ENCODE results near the gene CXCR1. TPM values are rescaled to one million over a fixed set of nuclear protein-coding genes. Genes with fewer than 3 reads are reported as not detected.

Gene CXCR1
- 0.12 TPM in 1 of 2 replicates, not detected in the other for total RNA-seq
- 0.16 TPM for total RNA-seq (2013)
- polyA plus RNA-seq, result 0.04 and 0.07 TPM in 2 replicates
- 0.14 TPM in 1 of 2 replicates, not detected in the other for polyA minus RNA-seq

DNA sequence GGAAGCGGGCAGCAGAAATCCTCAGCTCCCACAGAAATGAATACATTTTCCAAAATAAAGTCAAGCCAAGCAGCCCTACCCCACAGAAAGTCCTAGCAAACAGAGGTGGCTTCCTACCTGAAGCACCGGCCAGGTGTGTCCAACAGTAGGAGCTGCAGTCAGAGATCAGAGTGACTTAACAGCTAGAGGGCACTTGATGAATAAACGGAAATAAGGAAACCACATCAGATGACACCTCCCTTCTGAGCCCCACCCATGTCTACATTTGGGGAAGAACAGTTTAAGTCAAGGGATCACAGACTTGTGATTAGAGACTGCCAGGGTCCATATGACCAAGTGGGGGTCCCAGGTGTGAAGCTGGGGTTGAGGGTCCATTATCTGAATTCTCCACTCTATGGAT, at the start of gene CXCR1:
CXCR1 (minus strand) TSS at position 172 of the 400 bp plus-strand sequence. CDS start 1,751 bp downstream, outside the sequence.
- Mint-ChIP-seq H3K27ac (peak within 1 kb of the TSS; percentile 46), H3K9me3 (ENCODE audit: insufficient read depth) (no peaks in the 10 kb centered on the region), H3K27me3 (peaks cover 31% of the 10 kb centered on the region), H3K4me3 (peak within 1 kb of the TSS; percentile 49), H3K4me1 (peaks cover 24% of the 10 kb centered on the region)
- intact Hi-C loops (cut with micrococcal nuclease), result no loop called here
- Histone ChIP-seq H3K79me2 (ENCODE audit: control insufficient read depth, insufficient read depth, low read length) (no peaks in the 10 kb centered on the region), H3K9ac (ENCODE audit: low read length) (no peak within 1 kb of the TSS), H3K4me3 (ENCODE audit: control extremely low read depth in 1 of 5, extremely low read depth in 1 of 5, insufficient read depth in 1 of 5, low read depth in 2 of 5, low read length in 4 of 5) (peak within 1 kb of the TSS in 2 of 5 experiments; percentile 18 to 73), H3K4me2 (replicated peaks; ENCODE audit: low read depth, low read length, poor library complexity, severe bottlenecking) (peak within 1 kb of the TSS; percentile 36), H3K27me3 (replicated peaks in 1 of 4; ENCODE audit: control extremely low read depth in 1 of 4, control insufficient read depth in 3 of 4, insufficient read depth in 4 of 4, low read length in 3 of 4) (peaks cover 0 to 9% (median 0%) of the 10 kb centered on the region in 4 experiments), H4K20me1 (ENCODE audit: control insufficient read depth, insufficient read depth, low read length, poor library complexity, severe bottlenecking) (no peaks in the 10 kb centered on the region), H3K9me3 (ENCODE audit: control extremely low read depth in 1 of 3, control insufficient read depth in 2 of 3, insufficient read depth in 1 of 3, low read length in 2 of 3) (no peaks in the 10 kb centered on the region), H2AFZ (ENCODE audit: insufficient read depth, low read depth, low read length, poor library complexity, severe bottlenecking) (no peak within 1 kb of the TSS), H3K4me1 (ENCODE audit: control insufficient read depth in 2 of 2, insufficient read depth in 2 of 2, low read length in 2 of 2) (peaks cover 13 to 21% of the 10 kb centered on the region in 2 donors), H3K27ac (ENCODE audit: low read length in 2 of 2) (no peak within 1 kb of the TSS), H3K36me3 (replicated peaks in 1 of 2; ENCODE audit: control extremely low read depth in 1 of 2, control insufficient read depth in 1 of 2, extremely low read depth in 1 of 2, insufficient read depth in 2 of 2, low read length in 1 of 2) (no peaks in the 10 kb centered on the region)
- peak; percentile 66 for DNase-seq
- ATAC-seq (ENCODE audit: low read depth), result peak; percentile 73
- CTCF ChIA-PET, result interaction anchor here (1.1 to 1.9 kb wide), 4 partner anchors 19 to 229 kb away, joined by 3 to 5 read pairs (median 4); partner anchors contain the start of gene ARPC2
- POLR2A ChIA-PET, result no interaction called here
- WGBS (ENCODE audit: insufficient coverage), result no CpG with 5 or more reads among the region's 3 CpGs
- no peak for TF ChIP-seq EZH2 (IDR thresholded peaks at IDR 0.05; ENCODE audit: borderline replicate concordance, insufficient read depth, low read depth, low read length, poor library complexity, severe bottlenecking)
- TF ChIP-seq, protein P1, sequence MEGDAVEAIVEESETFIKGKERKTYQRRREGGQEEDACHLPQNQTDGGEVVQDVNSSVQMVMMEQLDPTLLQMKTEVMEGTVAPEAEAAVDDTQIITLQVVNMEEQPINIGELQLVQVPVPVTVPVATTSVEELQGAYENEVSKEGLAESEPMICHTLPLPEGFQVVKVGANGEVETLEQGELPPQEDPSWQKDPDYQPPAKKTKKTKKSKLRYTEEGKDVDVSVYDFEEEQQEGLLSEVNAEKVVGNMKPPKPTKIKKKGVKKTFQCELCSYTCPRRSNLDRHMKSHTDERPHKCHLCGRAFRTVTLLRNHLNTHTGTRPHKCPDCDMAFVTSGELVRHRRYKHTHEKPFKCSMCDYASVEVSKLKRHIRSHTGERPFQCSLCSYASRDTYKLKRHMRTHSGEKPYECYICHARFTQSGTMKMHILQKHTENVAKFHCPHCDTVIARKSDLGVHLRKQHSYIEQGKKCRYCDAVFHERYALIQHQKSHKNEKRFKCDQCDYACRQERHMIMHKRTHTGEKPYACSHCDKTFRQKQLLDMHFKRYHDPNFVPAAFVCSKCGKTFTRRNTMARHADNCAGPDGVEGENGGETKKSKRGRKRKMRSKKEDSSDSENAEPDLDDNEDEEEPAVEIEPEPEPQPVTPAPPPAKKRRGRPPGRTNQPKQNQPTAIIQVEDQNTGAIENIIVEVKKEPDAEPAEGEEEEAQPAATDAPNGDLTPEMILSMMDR (IDR thresholded peaks at IDR 0.05), result no peak

GRCh38 chr2:218216336-218216673, 49.5 kb upstream of the CXCR1 start:
- Histone ChIP-seq H3K4me3 (ENCODE audit: control extremely low read depth in 1 of 5, extremely low read depth in 1 of 5, insufficient read depth in 1 of 5, low read depth in 2 of 5, low read length in 4 of 5) (peak overlapping the region; percentile 53 to 97 (median 93)), H3K4me1 (ENCODE audit: control insufficient read depth in 2 of 2, insufficient read depth in 2 of 2, low read length in 2 of 2) (peaks cover 31 to 40% of the 10 kb centered on the region in 2 donors), H3K9me3 (ENCODE audit: control extremely low read depth in 1 of 3, control insufficient read depth in 2 of 3, insufficient read depth in 1 of 3, low read length in 2 of 3) (no peaks in the 10 kb centered on the region), H3K4me2 (replicated peaks; ENCODE audit: low read depth, low read length, poor library complexity, severe bottlenecking) (peak overlapping the region; percentile 79), H4K20me1 (ENCODE audit: control insufficient read depth, insufficient read depth, low read length, poor library complexity, severe bottlenecking) (peaks cover 24% of the 10 kb centered on the region), H3K79me2 (ENCODE audit: control insufficient read depth, insufficient read depth, low read length) (peaks cover 65% of the 10 kb centered on the region), H3K9ac (ENCODE audit: low read length) (peak overlapping the region; percentile 100), H3K27me3 (replicated peaks in 1 of 4; ENCODE audit: control extremely low read depth in 1 of 4, control insufficient read depth in 3 of 4, insufficient read depth in 4 of 4, low read length in 3 of 4) (no peaks in the 10 kb centered on the region), H2AFZ (ENCODE audit: insufficient read depth, low read depth, low read length, poor library complexity, severe bottlenecking) (peak overlapping the region; percentile 82), H3K27ac (ENCODE audit: low read length in 2 of 2) (peak overlapping the region; percentile 91 to 99), H3K36me3 (replicated peaks in 1 of 2; ENCODE audit: control extremely low read depth in 1 of 2, control insufficient read depth in 1 of 2, extremely low read depth in 1 of 2, insufficient read depth in 2 of 2, low read length in 1 of 2) (peaks cover 0 to 8% of the 10 kb centered on the region in 2 experiments)
- H3K4me3 Mint-ChIP-seq, result peak overlapping the region; percentile 90
- DNase-seq (no peak), ATAC-seq (ENCODE audit: low read depth) (no peak)
- intact Hi-C loops (cut with micrococcal nuclease), result loop anchor here (2.0 to 5.0 kb wide), 6 partner anchors 180 to 1171 kb away; partner anchors contain the start of genes CNPPD1, DNPEP, RETREG2 and RNF25
- no peaks in the 10 kb centered on the region for H3K9me3 Mint-ChIP-seq (ENCODE audit: insufficient read depth)
- no peaks in the 10 kb centered on the region for H3K27me3 Mint-ChIP-seq
- H3K27ac Mint-ChIP-seq, result peak overlapping the region; percentile 94
- TF ChIP-seq, protein P1 (IDR thresholded peaks at IDR 0.05), result no peak
- TF ChIP-seq EZH2 (IDR thresholded peaks at IDR 0.05; ENCODE audit: borderline replicate concordance, insufficient read depth, low read depth, low read length, poor library complexity, severe bottlenecking), result no peak
- peaks cover 38% of the 10 kb centered on the region for H3K4me1 Mint-ChIP-seq
- 94% methylated on average over 5 of the region's 9 CpGs for WGBS (ENCODE audit: insufficient coverage)
- ChIA-PET CTCF (interaction anchor here (0.7 to 1.9 kb wide), 8 partner anchors 9 to 180 kb away, joined by 3 to 16 read pairs (median 4); partner anchors contain the start of genes AAMP, CXCR1 and PNKD), POLR2A (interaction anchor here (0.6 to 2.8 kb wide), 2 partner anchors 54 to 57 kb away, joined by 6 to 11 read pairs; partner anchors contain the start of genes AAMP and PNKD)
